Neural progenitor cell (in vitro differentiated cells): ENCODE measurements around the gene VILL.

Experiments
- EZH2phosphoT487 ChIP-seq: fragments of 200-600 bp; sonication (generic); IDR thresholded peaks from 2 replicates; pipeline ENCODE4 v1.6.1; 2017; ENCODE audit warnings: antibody characterized with exemption
- TF ChIP-seq, protein P1 (sequence below): fragments of 200-600 bp; sonication (generic); IDR thresholded peaks from 2 replicates; pipeline ENCODE4 v1.5.1; 2017; ENCODE audit warnings: antibody characterized with exemption, mild to moderate bottlenecking

DNA sequence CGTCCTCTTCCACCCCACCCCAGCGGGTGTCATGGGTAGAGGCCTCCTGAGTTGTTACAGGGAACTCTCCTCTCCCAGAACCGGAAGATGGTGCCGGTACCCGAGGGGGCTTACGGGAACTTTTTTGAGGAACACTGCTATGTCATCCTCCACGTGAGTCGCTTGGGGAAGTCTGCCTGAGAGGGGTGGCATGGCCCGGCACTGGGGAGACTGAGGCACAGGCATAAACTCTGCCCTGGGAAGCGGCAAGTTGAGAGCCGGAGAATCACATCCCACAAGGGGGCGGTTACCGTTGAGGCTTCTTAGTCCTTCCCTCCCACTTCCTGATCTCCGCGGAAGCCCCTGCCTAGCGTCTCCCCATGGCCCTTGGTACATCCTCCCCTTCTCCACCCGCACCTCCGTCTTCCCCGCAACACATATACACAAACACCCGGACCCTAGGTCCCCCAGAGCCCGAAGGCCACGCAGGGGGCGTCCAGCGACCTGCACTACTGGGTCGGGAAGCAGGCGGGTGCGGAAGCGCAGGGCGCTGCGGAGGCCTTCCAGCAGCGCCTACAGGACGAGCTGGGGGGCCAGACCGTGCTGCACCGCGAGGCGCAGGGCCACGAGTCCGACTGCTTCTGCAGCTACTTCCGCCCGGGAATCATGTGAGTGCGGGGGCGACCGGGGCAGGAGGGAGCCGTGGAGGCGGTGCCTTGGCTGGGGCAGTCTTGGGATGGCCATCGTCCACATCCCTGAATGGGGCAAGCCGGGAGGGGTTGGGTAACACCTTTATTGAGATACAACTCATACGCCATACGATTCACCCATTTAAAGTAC is 3.4 kb downstream of the VILL start:
- TF ChIP-seq, protein P1, sequence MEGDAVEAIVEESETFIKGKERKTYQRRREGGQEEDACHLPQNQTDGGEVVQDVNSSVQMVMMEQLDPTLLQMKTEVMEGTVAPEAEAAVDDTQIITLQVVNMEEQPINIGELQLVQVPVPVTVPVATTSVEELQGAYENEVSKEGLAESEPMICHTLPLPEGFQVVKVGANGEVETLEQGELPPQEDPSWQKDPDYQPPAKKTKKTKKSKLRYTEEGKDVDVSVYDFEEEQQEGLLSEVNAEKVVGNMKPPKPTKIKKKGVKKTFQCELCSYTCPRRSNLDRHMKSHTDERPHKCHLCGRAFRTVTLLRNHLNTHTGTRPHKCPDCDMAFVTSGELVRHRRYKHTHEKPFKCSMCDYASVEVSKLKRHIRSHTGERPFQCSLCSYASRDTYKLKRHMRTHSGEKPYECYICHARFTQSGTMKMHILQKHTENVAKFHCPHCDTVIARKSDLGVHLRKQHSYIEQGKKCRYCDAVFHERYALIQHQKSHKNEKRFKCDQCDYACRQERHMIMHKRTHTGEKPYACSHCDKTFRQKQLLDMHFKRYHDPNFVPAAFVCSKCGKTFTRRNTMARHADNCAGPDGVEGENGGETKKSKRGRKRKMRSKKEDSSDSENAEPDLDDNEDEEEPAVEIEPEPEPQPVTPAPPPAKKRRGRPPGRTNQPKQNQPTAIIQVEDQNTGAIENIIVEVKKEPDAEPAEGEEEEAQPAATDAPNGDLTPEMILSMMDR: peak; percentile 13
- no peak for TF ChIP-seq EZH2phosphoT487
